OCI-LY3 (cell line): ENCODE results near the gene ZNF608.
A peak's percentile ranks its signal among the peaks of the same experiment; 100 is the strongest.

ENCODE experiments used
- H2AFZ ChIP-seq: fragments of 200-600, 300-600 bp; shearing (Covaris generic); 2 replicates; pipeline ENCODE4 v1.6.0; 2014; ENCODE audit warnings: antibody characterized with exemption, low read depth, low read length
- H3K27ac ChIP-seq: fragments of 200-600, 300-600 bp; sonication (generic); 2 replicates; pipeline ENCODE4 v1.5.1; 2014; ENCODE audit warnings: mild to moderate bottlenecking, low read length, moderate library complexity, mixed read lengths
- H3K27me3 ChIP-seq: fragments of 200-600, 300-600 bp; sonication (generic); 2 replicates; pipeline ENCODE4 v1.6.1; 2014; ENCODE audit warnings: low read depth, low read length, mixed read lengths
- H3K36me3 ChIP-seq: fragments of 200-600, 300-600 bp; sonication (generic); replicated peaks from 2 replicates; pipeline ENCODE3; 2014; ENCODE audit warnings: low read depth, low read length, mixed read lengths
- H3K4me1 ChIP-seq: fragments of 300-600, 200-600 bp; sonication (generic); 2 replicates; pipeline ENCODE4 v1.6.1; 2014; ENCODE audit warnings: low read length, mixed read lengths
- H3K4me2 ChIP-seq: fragments of 200-600, 300-600 bp; sonication (generic); 2 replicates; pipeline ENCODE4 v1.6.1; 2014; ENCODE audit warnings: low read length, mixed read lengths
- H3K4me3 ChIP-seq: fragments of 300-600, 200-600 bp; sonication (generic); 2 replicates; pipeline ENCODE4 v1.5.1; 2014; ENCODE audit warnings: antibody characterized with exemption, mild to moderate bottlenecking, low read length, moderate library complexity
- H3K79me2 ChIP-seq: fragments of 300-600, 200-600 bp; shearing (Covaris generic); 2 replicates; pipeline ENCODE4 v1.6.1; 2014; ENCODE audit warnings: mild to moderate bottlenecking, low read length, mixed read lengths
- H3K9ac ChIP-seq: fragments of 300-600, 200-600 bp; shearing (Covaris generic); 2 replicates; pipeline ENCODE4 v1.6.0; 2014; ENCODE audit warnings: mild to moderate bottlenecking, low read length, moderate library complexity
- H3K9me3 ChIP-seq: fragments of 200-600, 300-600 bp; shearing (Covaris generic); 2 replicates; pipeline ENCODE4 v1.6.1; 2014; ENCODE audit warnings: low read length, mixed read lengths; ENCODE audit not compliant: insufficient read depth
- H4K20me1 ChIP-seq: fragments of 200-600, 300-600 bp; sonication (generic); 2 replicates; pipeline ENCODE4 v1.6.1; 2016; ENCODE audit warnings: low read length, mixed read lengths; ENCODE audit not compliant: insufficient read depth
- EZH2phosphoT487 ChIP-seq: fragments of 200-600 bp; shearing (Covaris generic); IDR thresholded peaks from 2 replicates; pipeline ENCODE4 v1.6.1; 2018; ENCODE audit warnings: antibody characterized with exemption, mixed run types, low read depth
- TF ChIP-seq, protein P1 (sequence below): fragments of 200-600, 300-600 bp; sonication (generic); IDR thresholded peaks from 2 replicates; pipeline ENCODE4 v1.5.1; 2014; ENCODE audit warnings: antibody characterized with exemption, low read length, low read depth

ZNF608 gene

GRCh38 chr5:124755565-124755964, 9.1 kb upstream of the ZNF608 start:
- Histone ChIP-seq H3K4me1 (peaks cover 18% of the 10 kb centered on the region), H3K27me3 (no peaks in the 10 kb centered on the region), H3K9ac (no peak overlapping the region), H2AFZ (0 out of 2 replicates have a peak overlapping the region, but pooled peaks have one; percentile 62), H4K20me1 (no peaks in the 10 kb centered on the region), H3K36me3 (no peaks in the 10 kb centered on the region), H3K4me3 (peak overlapping the region; percentile 60), H3K79me2 (no peaks in the 10 kb centered on the region), H3K27ac (no peak overlapping the region), H3K4me2 (peak overlapping the region; percentile 69), H3K9me3 (no peaks in the 10 kb centered on the region)
- no peak for TF ChIP-seq EZH2phosphoT487
- TF ChIP-seq, protein P1, sequence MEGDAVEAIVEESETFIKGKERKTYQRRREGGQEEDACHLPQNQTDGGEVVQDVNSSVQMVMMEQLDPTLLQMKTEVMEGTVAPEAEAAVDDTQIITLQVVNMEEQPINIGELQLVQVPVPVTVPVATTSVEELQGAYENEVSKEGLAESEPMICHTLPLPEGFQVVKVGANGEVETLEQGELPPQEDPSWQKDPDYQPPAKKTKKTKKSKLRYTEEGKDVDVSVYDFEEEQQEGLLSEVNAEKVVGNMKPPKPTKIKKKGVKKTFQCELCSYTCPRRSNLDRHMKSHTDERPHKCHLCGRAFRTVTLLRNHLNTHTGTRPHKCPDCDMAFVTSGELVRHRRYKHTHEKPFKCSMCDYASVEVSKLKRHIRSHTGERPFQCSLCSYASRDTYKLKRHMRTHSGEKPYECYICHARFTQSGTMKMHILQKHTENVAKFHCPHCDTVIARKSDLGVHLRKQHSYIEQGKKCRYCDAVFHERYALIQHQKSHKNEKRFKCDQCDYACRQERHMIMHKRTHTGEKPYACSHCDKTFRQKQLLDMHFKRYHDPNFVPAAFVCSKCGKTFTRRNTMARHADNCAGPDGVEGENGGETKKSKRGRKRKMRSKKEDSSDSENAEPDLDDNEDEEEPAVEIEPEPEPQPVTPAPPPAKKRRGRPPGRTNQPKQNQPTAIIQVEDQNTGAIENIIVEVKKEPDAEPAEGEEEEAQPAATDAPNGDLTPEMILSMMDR: no peak

- Histone ChIP-seq H3K9ac (peak overlapping the region; percentile 45), H3K4me1 (peaks cover 18% of the 10 kb centered on the region), H3K4me3 (peak overlapping the region; percentile 60), H4K20me1 (no peaks in the 10 kb centered on the region), H3K79me2 (no peaks in the 10 kb centered on the region), H2AFZ (peak overlapping the region; percentile 90), H3K4me2 (peak overlapping the region; percentile 69), H3K9me3 (no peaks in the 10 kb centered on the region), H3K36me3 (no peaks in the 10 kb centered on the region), H3K27me3 (no peaks in the 10 kb centered on the region), H3K27ac (no peak overlapping the region)
- TF ChIP-seq, protein P1: no peak
- TF ChIP-seq EZH2phosphoT487: no peak
Observed at GRCh38 chr5:124755041-124755440, 8.6 kb upstream of the ZNF608 start.

- Histone ChIP-seq H2AFZ (peak overlapping the region; percentile 90), H3K4me3 (peak overlapping the region; percentile 60), H3K4me1 (peaks cover 21% of the 10 kb centered on the region), H4K20me1 (no peaks in the 10 kb centered on the region), H3K9ac (peak overlapping the region; percentile 45), H3K9me3 (no peaks in the 10 kb centered on the region), H3K27ac (no peak overlapping the region), H3K36me3 (no peaks in the 10 kb centered on the region), H3K79me2 (no peaks in the 10 kb centered on the region), H3K4me2 (peak overlapping the region; percentile 69), H3K27me3 (no peaks in the 10 kb centered on the region)
- TF ChIP-seq EZH2phosphoT487: no peak
- TF ChIP-seq, protein P1: no peak
Observed at GRCh38 chr5:124754206-124754927, 7.9 kb upstream of the ZNF608 start.

DNA sequence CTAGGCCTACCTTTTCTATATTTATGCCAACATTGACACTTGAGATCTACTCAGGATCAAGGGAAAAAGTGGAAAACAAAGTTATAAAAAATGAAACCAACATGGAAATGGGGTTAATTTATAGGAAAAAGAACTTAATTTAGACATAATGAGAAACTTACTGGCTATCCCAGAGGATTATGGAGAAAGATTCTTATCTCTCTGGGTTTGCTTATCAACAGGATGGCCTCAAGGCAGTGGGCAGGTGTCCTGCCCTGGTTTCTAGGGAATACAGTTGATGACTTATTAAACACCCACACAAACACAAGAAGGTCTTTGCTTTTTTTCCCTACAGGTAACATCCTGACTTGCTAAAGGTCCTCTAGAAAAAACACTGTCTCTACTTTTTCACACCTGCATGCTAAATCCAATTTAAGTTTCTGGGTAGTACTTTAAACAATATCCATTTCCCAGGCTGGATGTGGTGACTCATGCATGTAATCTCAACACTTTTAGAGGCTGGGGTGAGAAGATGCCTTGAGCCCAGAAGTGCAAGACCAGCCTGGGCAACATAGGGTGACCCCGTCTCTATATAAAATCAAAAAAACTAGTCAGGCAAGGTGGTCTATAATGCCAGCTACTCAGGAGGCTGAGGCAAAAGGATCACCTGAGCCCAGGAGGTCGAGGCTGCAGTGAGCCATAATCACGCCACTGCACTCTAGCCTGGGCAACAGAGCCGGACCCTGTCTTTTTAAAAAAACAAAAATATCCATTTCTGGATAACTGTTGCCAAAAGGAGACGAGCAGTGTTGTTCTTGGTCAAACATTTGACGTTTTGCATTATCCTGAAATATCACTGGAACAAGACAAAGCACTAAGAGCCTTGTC, 6.6 kb upstream of the ZNF608 start:
- Histone ChIP-seq H3K9me3 (no peaks in the 10 kb centered on the region), H3K36me3 (no peaks in the 10 kb centered on the region), H3K4me2 (no peak overlapping the region), H3K27me3 (no peaks in the 10 kb centered on the region), H3K9ac (no peak overlapping the region), H3K27ac (no peak overlapping the region), H3K4me1 (peaks cover 21% of the 10 kb centered on the region), H2AFZ (no peak overlapping the region), H3K4me3 (no peak overlapping the region), H4K20me1 (no peaks in the 10 kb centered on the region), H3K79me2 (no peaks in the 10 kb centered on the region)
- TF ChIP-seq, protein P1: no peak
- TF ChIP-seq EZH2phosphoT487: no peak
